GM12892 (cell line): ENCODE results near the gene GLRX3.

Experiments used
- POLR2A ChIP-seq: IDR thresholded peaks from 2 replicates; pipeline ENCODE4 v1.6.1; 2011; ENCODE audit warnings: low read depth, low read length, control low read depth
- POLR2AphosphoS5 ChIP-seq: IDR thresholded peaks from 2 replicates; pipeline ENCODE4 v1.6.1; 2011; ENCODE audit warnings: low read depth, low read length, control low read depth

- TF ChIP-seq POLR2A, result no peak
- no peak for TF ChIP-seq POLR2AphosphoS5
Observed at GRCh38 chr10:130175074-130175473, 38.9 kb downstream of the GLRX3 start.
